OCI-LY1 (cell line): ENCODE data around the gene PADI1.

Source experiments
- CTCF ChIP-seq: fragments of 200-600 bp; sonication (generic), shearing (Covaris generic); IDR thresholded peaks from 2 replicates; pipeline ENCODE4 v1.5.1; 2017; ENCODE audit warnings: mild to moderate bottlenecking, antibody characterized with exemption, low read length, moderate library complexity, mixed read lengths
- EZH2 ChIP-seq: fragments of 200-600 bp; sonication (generic), shearing (Covaris generic); IDR thresholded peaks from 2 replicates; pipeline ENCODE4 v1.8.0; 2017; ENCODE audit warnings: borderline replicate concordance, mixed run types, mild to moderate bottlenecking, antibody characterized with exemption, low read length, moderate library complexity, mixed read lengths

GRCh38 chr1:17181781-17182464 is 23.0 kb upstream of the PADI1 start:
- TF ChIP-seq CTCF (no peak), EZH2 (no peak)
